A549 (cell line): ENCODE results near the gene USP49. TPM values are rescaled to one million over a fixed set of nuclear protein-coding genes. Genes with fewer than 3 reads are reported as not detected.

Source experiments
- ATAC-seq, 2 experiments: fragments of 200-7000 bp in 1 of 2; fragments of >200 bp in 1 of 2; cut with Nextera tagmentation in 1 of 2; cut with Tn5 transposase in 1 of 2; 3 replicates each; pipeline versions ENCODE4 v1.8.0 to v1.9.1; 2018 to 2020; ENCODE audit warnings: mild to moderate bottlenecking in 1 of 2, moderate library complexity in 1 of 2
- CTCF ChIA-PET: fragments of 300-600 bp; sonication (Branson Sonifier 250); formaldehyde crosslinking; extraction: SDS; loops from one replicate; lab custom pipeline; 2021; ENCODE audit warnings: antibody characterized with exemption, inconsistent platforms; lab: Yijun Ruan, JAX
- POLR2A ChIA-PET: fragments of 350-600 bp; formaldehyde crosslinking; extraction: SDS; loops from one replicate; lab custom pipeline; 2021; ENCODE audit warnings: antibody characterized with exemption, inconsistent platforms; lab: Yijun Ruan, JAX
- DNase-seq, 2 experiments: peaks; one replicate each; pipeline versions ENCODE4 v3.0.0 to v3.0.0-alpha.2; 2011 to 2016; ENCODE audit warnings: low read depth in 1 of 2, low spot score in 1 of 2
- FAIRE-seq: peaks from 2 replicates; lab custom pipeline; 2011; peaks lifted over from hg19 to GRCh38; lab: Jason Lieb, UNC
- H3K27ac ChIP-seq, 2 experiments: fragments of >200 bp; sonication (Bioruptor Twin); formaldehyde crosslinking; 3 replicates each; pipeline ENCODE4 v1.5.1; 2016 to 2017
- H3K4me1 ChIP-seq: fragments of >200 bp; sonication (Bioruptor Twin); formaldehyde crosslinking; 3 replicates; pipeline ENCODE4 v1.6.1; 2016
- H3K4me2 ChIP-seq: fragments of >200 bp; sonication (Bioruptor Twin); formaldehyde crosslinking; 3 replicates; pipeline ENCODE4 v1.6.1; 2016
- H3K4me3 ChIP-seq: fragments of >200 bp; sonication (Bioruptor Twin); formaldehyde crosslinking; 3 replicates; pipeline ENCODE4 v1.5.1; 2016
- H3K9me3 ChIP-seq: fragments of >200 bp; sonication (Bioruptor Twin); formaldehyde crosslinking; 3 replicates; pipeline ENCODE4 v1.6.1; 2016
- CHD4 ChIP-seq: fragments of 200-600 bp; sonication (generic); IDR thresholded peaks from 2 replicates; pipeline ENCODE4 v1.6.1; 2016; ENCODE audit warnings: antibody characterized with exemption, mild to moderate bottlenecking, borderline replicate concordance
- ELK1 ChIP-seq: fragments of 150-350 bp; IDR thresholded peaks from 2 replicates; pipeline ENCODE4 v1.6.1; 2014; ENCODE audit warnings: low read depth, mild to moderate bottlenecking, low read length
- EP300 ChIP-seq, 2 experiments: fragments of >200 bp; sonication (Bioruptor Twin); formaldehyde crosslinking; IDR thresholded peaks; 2 replicates in 1 of 2; 3 replicates in 1 of 2; pipeline ENCODE4 v1.6.1; 2016 to 2017
- FOSL2 ChIP-seq, 2 experiments: fragments of 450-650 bp in 1 of 2; fragments of >200 bp in 1 of 2; sonication (Bioruptor Twin) in 1 of 2; formaldehyde crosslinking; IDR thresholded peaks; 2 replicates each; pipeline versions ENCODE4 v1.5.0 to v1.6.1; 2016 to 2020; ENCODE audit warnings: mild to moderate bottlenecking in 1 of 2, moderate library complexity in 1 of 2
- FOXS1 ChIP-seq: fragments of 250-450 bp; sonication (Bioruptor Pico); IDR thresholded peaks from 2 replicates; pipeline ENCODE4 v1.5.0; 2020; ENCODE audit warnings: mild to moderate bottlenecking, moderate library complexity
- HMGXB4 ChIP-seq: fragments of 250-450 bp; sonication (Bioruptor Pico); IDR thresholded peaks from 2 replicates; pipeline ENCODE4 v1.5.0; 2021; ENCODE audit warnings: mild to moderate bottlenecking, moderate library complexity, borderline replicate concordance
- HOXA7 ChIP-seq: fragments of 250-450 bp; sonication (Bioruptor Pico); IDR thresholded peaks from 2 replicates; pipeline ENCODE4 v1.5.0; 2020; ENCODE audit warnings: mild to moderate bottlenecking, moderate library complexity
- KDM1A ChIP-seq: fragments of 200-600 bp; sonication (generic); IDR thresholded peaks from 2 replicates; pipeline ENCODE4 v1.6.1; 2016; ENCODE audit warnings: low read depth, mild to moderate bottlenecking
- MAFK ChIP-seq: fragments of 450-650 bp; IDR thresholded peaks from 2 replicates; pipeline ENCODE4 v1.6.1; 2014; ENCODE audit not compliant: partially characterized antibody
- MAZ ChIP-seq: fragments of 150-350 bp; IDR thresholded peaks from 2 replicates; pipeline ENCODE4 v1.6.1; 2014; ENCODE audit warnings: antibody characterized with exemption, low read depth, low read length, borderline replicate concordance
- MYC ChIP-seq: IDR thresholded peaks from 2 replicates; pipeline ENCODE4 v1.6.1; 2012; ENCODE audit warnings: mild to moderate bottlenecking, inconsistent platforms, low read length, improper control_type of control experiment, borderline replicate concordance
- PHF8 ChIP-seq: fragments of 200-600 bp; sonication (generic); IDR thresholded peaks from 2 replicates; pipeline ENCODE4 v1.6.1; 2016; ENCODE audit warnings: low read depth, mild to moderate bottlenecking, antibody characterized with exemption, moderate library complexity, borderline replicate concordance
- RCOR1 ChIP-seq: fragments of 150-350 bp; IDR thresholded peaks from 2 replicates; pipeline ENCODE4 v1.6.1; 2014; ENCODE audit warnings: antibody characterized with exemption, low read length, low read depth
- RFX5 ChIP-seq: fragments of 450-650 bp; IDR thresholded peaks from 2 replicates; pipeline ENCODE4 v1.7.1; 2014; ENCODE audit warnings: antibody characterized with exemption, mild to moderate bottlenecking, moderate library complexity
- RNF2 ChIP-seq: fragments of 200-600 bp; sonication (generic); IDR thresholded peaks from 2 replicates; pipeline ENCODE4 v1.6.1; 2016; ENCODE audit warnings: low read depth, mild to moderate bottlenecking, antibody characterized with exemption, moderate library complexity, borderline replicate concordance
- TFCP2L1 ChIP-seq: fragments of 250-450 bp; sonication (Bioruptor Pico); IDR thresholded peaks from 2 replicates; pipeline ENCODE4 v1.5.0; 2021; ENCODE audit warnings: mild to moderate bottlenecking
- TP53 ChIP-seq: fragments of 250-450 bp; sonication (Bioruptor Pico); IDR thresholded peaks from 2 replicates; pipeline ENCODE4 v1.5.0; 2021; ENCODE audit warnings: mild to moderate bottlenecking, moderate library complexity
- ZC3H11A ChIP-seq: fragments of 450-650 bp; IDR thresholded peaks from 2 replicates; pipeline ENCODE4 v1.6.1; 2014; ENCODE audit warnings: antibody characterized with exemption, mild to moderate bottlenecking
- ZFP36 ChIP-seq: fragments of 450-650 bp; IDR thresholded peaks from 2 replicates; pipeline ENCODE4 v1.6.1; 2014; ENCODE audit warnings: borderline replicate concordance; ENCODE audit not compliant: partially characterized antibody
- WGBS: methylation state at CpG from one replicate; pipeline ENCODE4 v1.1.6; 2017; ENCODE audit errors: missing lambda C conversion rate; 5-methylcytosine and 5-hydroxymethylcytosine counted together
- polyA plus RNA-seq, 4 experiments: library from polyadenylated mRNA; depleted of rRNA in 3 of 4; stranded (reverse); fragments of >200 nt; fragmentation: RNase III in 1 of 4; extraction: RNeasy Plus Mini Kit Qiagen cat#74134 plus additional on column Dnase treatment in 1 of 4; gene quantifications; 2 replicates in 3 of 4; 3 replicates in 1 of 4; pipeline ENCODE4 v1.2.3, GENCODE V29; 2011 to 2017
- TF ChIP-seq, protein P1 (sequence below): fragments of 450-650 bp; IDR thresholded peaks from 2 replicates; pipeline ENCODE4 v1.6.1; 2014; ENCODE audit warnings: antibody characterized with exemption

The USP49 gene
- polyA plus RNA-seq, 2 of the 4 experiments (the other 2 are of a cell fraction), result 2.9 to 4.3 TPM

GRCh38 chr6:41821266-41821665, 73.9 kb downstream of the USP49 start:
- DNase-seq, result no peak
- Histone ChIP-seq H3K4me3 (no peak overlapping the region), H3K4me1 (peaks cover 16% of the 10 kb centered on the region), H3K27ac (no peak overlapping the region), H3K4me2 (no peak overlapping the region), H3K9me3 (no peaks in the 10 kb centered on the region)
- 89% methylated on average over 4 of the region's 4 CpGs for WGBS
- ChIA-PET CTCF (interaction anchor here (0.6 to 1.4 kb wide), 2 partner anchors 34 to 733 kb away, joined by 4 to 6 read pairs; partner anchors contain the start of gene TOMM6), POLR2A (no interaction called here)
- no peak for FAIRE-seq
- no peak for ATAC-seq
- TF ChIP-seq HMGXB4 (CRISPR knock-in tag) (no peak), FOSL2 (IDR thresholded peaks at IDR 0.05) (no peak), FOSL2 (CRISPR knock-in tag; IDR thresholded peaks at IDR 0.05) (no peak), TFCP2L1 (CRISPR knock-in tag) (no peak), HOXA7 (CRISPR knock-in tag) (no peak), MAZ (no peak)

- WGBS, result 71% methylated on average over 4 of the region's 4 CpGs
- DNase-seq, result no peak
- H3K4me3 ChIP-seq, result no peak overlapping the region
- CTCF ChIA-PET, result interaction anchor here (0.8 to 2.3 kb wide), 3 partner anchors 11 to 32 kb away, joined by 3 to 5 read pairs (median 5); no protein-coding TSS in a partner anchor
- FAIRE-seq, result no peak
- H3K27ac ChIP-seq, result no peak overlapping the region
- no peaks in the 10 kb centered on the region for H3K9me3 ChIP-seq
- TF ChIP-seq MAZ (no peak), PHF8 (no peak), MAFK (no peak), RFX5 (no peak), CHD4 (no peak), RCOR1 (no peak), EP300 (IDR thresholded peaks at IDR 0.05) (no peak)
- ATAC-seq, result no peak
- POLR2A ChIA-PET, result no interaction called here
- no peaks in the 10 kb centered on the region for H3K4me1 ChIP-seq
- H3K4me2 ChIP-seq, result no peak overlapping the region
Observed at GRCh38 chr6:41818271-41819054, 76.7 kb downstream of the USP49 start.

GRCh38 chr6:41815587-41815986, 79.6 kb downstream of the USP49 start:
- Histone ChIP-seq H3K4me2 (no peak overlapping the region), H3K4me1 (no peaks in the 10 kb centered on the region), H3K27ac (no peak overlapping the region), H3K9me3 (no peaks in the 10 kb centered on the region), H3K4me3 (no peak overlapping the region)
- TF ChIP-seq EP300 (IDR thresholded peaks at IDR 0.05) (no peak), RNF2 (no peak), ZFP36 (no peak), ZC3H11A (no peak), MYC (no peak), PHF8 (no peak), KDM1A (no peak), TP53 (CRISPR knock-in tag) (no peak), FOXS1 (CRISPR knock-in tag) (no peak), MAFK (no peak), ELK1 (no peak), TFCP2L1 (CRISPR knock-in tag) (no peak)
- TF ChIP-seq, protein P1, sequence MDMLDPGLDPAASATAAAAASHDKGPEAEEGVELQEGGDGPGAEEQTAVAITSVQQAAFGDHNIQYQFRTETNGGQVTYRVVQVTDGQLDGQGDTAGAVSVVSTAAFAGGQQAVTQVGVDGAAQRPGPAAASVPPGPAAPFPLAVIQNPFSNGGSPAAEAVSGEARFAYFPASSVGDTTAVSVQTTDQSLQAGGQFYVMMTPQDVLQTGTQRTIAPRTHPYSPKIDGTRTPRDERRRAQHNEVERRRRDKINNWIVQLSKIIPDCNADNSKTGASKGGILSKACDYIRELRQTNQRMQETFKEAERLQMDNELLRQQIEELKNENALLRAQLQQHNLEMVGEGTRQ, result no peak
- 86% methylated on average over 1 of the region's 1 CpG for WGBS
- DNase-seq, result no peak
- no peak for FAIRE-seq
- POLR2A ChIA-PET, result no interaction called here
- CTCF ChIA-PET, result interaction anchor here (1.0 to 4.1 kb wide), 4 partner anchors 10 to 228 kb away, joined by 3 to 14 read pairs (median 5); partner anchors contain the start of gene TOMM6
- ATAC-seq, result no peak
